Lung (tissue), 12 donors: ENCODE measurements around the gene NOTCH3. TPM values are rescaled to one million over a fixed set of nuclear protein-coding genes. Genes with fewer than 3 reads are reported as not detected.

Source experiments
- ATAC-seq: fragments of 200-7000 bp; cut with Tn5 transposase; one replicate; pipeline ENCODE4 v1.9.1; 2020; ENCODE audit warnings: moderate number of reproducible peaks; ENCODE audit not compliant: insufficient read depth, low FRiP score
- DNase-seq, 3 donors: peaks; one replicate each; pipeline ENCODE4 v3.0.0-alpha.2; 2013 to 2017
- H3K27ac ChIP-seq, 2 donors: one replicate each; pipeline ENCODE4 v1.5.1; 2013; ENCODE audit warnings: mild to moderate bottlenecking in 2 of 2, moderate library complexity in 2 of 2, control low read depth in 1 of 2, inconsistent platforms in 1 of 2, low read depth in 1 of 2, low read length in 1 of 2
- H3K27me3 ChIP-seq, 3 donors: one replicate each; pipeline ENCODE4 v1.5.1; 2013; ENCODE audit warnings: low read length in 2 of 3; ENCODE audit not compliant: control insufficient read depth in 3 of 3, insufficient read depth in 3 of 3
- H3K36me3 ChIP-seq, 4 donors: one replicate each; pipeline ENCODE4 v1.5.1; 2013; ENCODE audit warnings: low read length in 4 of 4, mild to moderate bottlenecking in 1 of 4, moderate library complexity in 1 of 4; ENCODE audit not compliant: control insufficient read depth in 4 of 4, insufficient read depth in 4 of 4
- H3K4me1 ChIP-seq, 5 donors: one replicate each; pipeline ENCODE4 v1.5.1; 2013; ENCODE audit warnings: low read length in 5 of 5, mild to moderate bottlenecking in 2 of 5, moderate library complexity in 1 of 5; ENCODE audit not compliant: control insufficient read depth in 5 of 5, insufficient read depth in 5 of 5
- H3K4me3 ChIP-seq: one replicate; pipeline ENCODE4 v1.5.1; 2013; ENCODE audit warnings: mild to moderate bottlenecking, control low read depth, moderate library complexity
- H3K9ac ChIP-seq, 2 donors: one replicate each; pipeline ENCODE4 v1.5.1; 2013; ENCODE audit warnings: low read length in 2 of 2, control low read depth in 1 of 2; ENCODE audit not compliant: insufficient read depth in 1 of 2
- H3K9me3 ChIP-seq, 4 donors: one replicate each; pipeline ENCODE4 v1.5.1; 2013; ENCODE audit warnings: low read length in 3 of 4, mild to moderate bottlenecking in 1 of 4, moderate library complexity in 1 of 4; ENCODE audit not compliant: control insufficient read depth in 4 of 4, insufficient read depth in 3 of 4
- CTCF ChIP-seq: IDR thresholded peaks from 2 replicates; pipeline ENCODE4 v1.5.1; 2012; ENCODE audit warnings: mild to moderate bottlenecking; ENCODE audit errors: control extremely low read depth, extremely low read depth
- WGBS, 2 donors: extraction: QIAGEN DNeasy Blood & Tissue Kit; methylation state at CpG; one replicate each; pipeline ENCODE4 v1.1.7; 2013; 5-methylcytosine and 5-hydroxymethylcytosine counted together
- polyA plus RNA-seq, 2 donors: library from polyadenylated mRNA; stranded (reverse); fragments of 200-250 nt; gene quantifications; one replicate each; pipeline ENCODE4 v1.2.1, GENCODE V29; 2013
- total RNA-seq, 2 donors: library from RNA; depleted of rRNA in 1 of 2; stranded (reverse); fragments of >200 nt in 1 of 2; gene quantifications; one replicate each; pipeline ENCODE4 v1.2.1, GENCODE V29; 2014 to 2021
- donor health status: control.
- donor health status: control.
- donor health status: Bipolar disorder and iron deficiency.
- donor health status: healthy.
- donor health status: DM: yes; HTN: yes; CAD: no.

The NOTCH3 gene
- total and polyA plus RNA-seq, 4 donors, result 13.1 to 81.7 (median 43.1) TPM

GRCh38 chr19:15115762-15116615 lies 84.8 kb downstream of the NOTCH3 start:
- Histone ChIP-seq H3K9me3 (no peaks in the 10 kb centered on the region), H3K4me1 (peaks cover 0 to 13% (median 0%) of the 10 kb centered on the region in 5 donors), H3K27me3 (no peaks in the 10 kb centered on the region), H3K4me3 (no peak overlapping the region), H3K9ac (no peak overlapping the region), H3K36me3 (peaks cover 11 to 68% (median 54%) of the 10 kb centered on the region in 4 donors), H3K27ac (no peak overlapping the region)
- 60 to 78% methylated on average over 22 to 23 of the region's 23 CpGs for WGBS, 2 donors
- ATAC-seq, result no peak
- TF ChIP-seq CTCF, result no peak
- DNase-seq, result no peak

GRCh38 chr19:15115080-15115479 lies 85.7 kb downstream of the NOTCH3 start:
- peaks cover 0 to 13% (median 0%) of the 10 kb centered on the region in 5 donors for H3K4me1 ChIP-seq
- TF ChIP-seq CTCF, result no peak
- 57 to 82% methylated on average over 13 of the region's 13 CpGs for WGBS, 2 donors
- DNase-seq (peak; percentile 71 to 85 (median 73)), ATAC-seq (no peak)
- no peaks in the 10 kb centered on the region for H3K9me3 ChIP-seq
- peaks cover 11 to 69% (median 52%) of the 10 kb centered on the region in 4 donors for H3K36me3 ChIP-seq
- H3K4me3 ChIP-seq, result no peak overlapping the region
- no peaks in the 10 kb centered on the region for H3K27me3 ChIP-seq
- H3K27ac ChIP-seq, result peak overlapping the region in 1 of 2 donors; percentile 20
- H3K9ac ChIP-seq, result no peak overlapping the region

- DNase-seq, result no peak
- Histone ChIP-seq H3K27ac (no peak overlapping the region), H3K9ac (no peak overlapping the region), H3K9me3 (no peaks in the 10 kb centered on the region), H3K36me3 (peaks cover 10 to 72% (median 50%) of the 10 kb centered on the region in 4 donors), H3K4me1 (peaks cover 0 to 13% (median 0%) of the 10 kb centered on the region in 5 donors), H3K4me3 (no peak overlapping the region), H3K27me3 (no peaks in the 10 kb centered on the region)
- no peak for ATAC-seq
- TF ChIP-seq CTCF, result no peak
- 79 to 92% methylated on average over 7 of the region's 7 CpGs for WGBS, 2 donors
Measured at GRCh38 chr19:15114153-15114540, 86.6 kb downstream of the NOTCH3 start.
